Measurements from ENCODE around the gene NKIRAS1.
A peak's percentile ranks its signal among the peaks of the same experiment; 100 is the strongest.
"Not testable (repeated sequence)": the region's sequence is repeated elsewhere in the genome, so short reads cannot be mapped to it uniquely, and the experiment has no call there.

Gene NKIRAS1

DNA sequence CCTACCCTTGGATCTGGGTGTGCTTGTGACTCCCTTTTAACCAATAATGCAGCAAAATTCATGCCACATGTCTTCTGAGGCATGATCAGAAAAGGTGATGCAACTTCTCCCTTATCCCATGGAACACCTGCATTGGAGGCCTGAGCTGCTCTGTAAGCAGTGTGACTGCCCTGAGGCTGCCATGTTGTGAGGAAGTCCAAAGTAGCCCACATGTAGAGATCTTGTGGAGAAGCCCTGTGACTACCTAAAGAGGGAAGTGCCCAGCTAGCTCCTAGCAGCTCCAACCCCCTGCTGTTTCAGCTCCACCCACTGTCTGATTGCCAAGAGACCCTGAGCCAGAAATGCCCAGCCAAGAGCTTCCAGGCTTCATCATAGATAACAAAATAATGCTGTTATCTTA, 21.9 kb upstream of the NKIRAS1 start:
- no peak for DNase-seq

DNA sequence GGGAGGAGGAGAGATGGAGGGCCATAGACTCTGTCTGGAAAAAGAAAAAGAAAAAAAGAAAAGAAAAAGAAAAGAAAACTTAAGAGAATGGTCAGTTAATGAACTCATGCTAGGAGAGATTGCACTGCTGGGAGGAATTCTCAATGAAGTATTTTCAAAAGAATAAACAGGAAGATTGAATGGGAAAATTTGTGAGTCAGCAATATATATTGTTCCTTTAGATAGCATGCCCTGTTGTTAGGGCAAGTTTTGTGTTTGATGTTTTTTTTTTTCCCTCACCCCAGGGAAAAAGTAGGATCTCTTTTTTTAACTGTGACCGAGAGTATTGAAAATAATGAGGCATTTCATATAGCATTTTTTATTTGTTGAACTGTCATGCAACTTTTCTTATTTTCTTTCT, 20.5 kb upstream of the NKIRAS1 start:
- DNase-seq, result no peak

DNA sequence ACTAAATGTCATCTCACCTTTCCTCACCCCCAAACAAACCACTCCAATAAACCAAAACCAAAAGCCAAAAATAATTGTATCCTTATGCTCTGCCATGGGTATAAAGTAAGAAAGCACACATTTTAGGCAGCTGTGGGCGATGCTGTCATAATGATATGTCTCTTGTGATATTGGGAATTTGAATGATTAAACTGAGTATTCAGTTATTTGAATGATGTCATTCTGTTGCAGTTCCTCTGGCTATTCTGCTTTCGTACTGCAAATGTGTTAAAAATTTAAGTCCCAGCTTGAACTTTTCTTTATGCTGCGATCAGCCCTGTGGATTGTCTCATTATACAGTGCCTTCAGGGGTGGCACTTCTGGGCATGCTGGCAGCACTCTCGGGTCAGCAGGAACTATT, 17.5 kb upstream of the NKIRAS1 start:
- DNase-seq, result no peak

DNA sequence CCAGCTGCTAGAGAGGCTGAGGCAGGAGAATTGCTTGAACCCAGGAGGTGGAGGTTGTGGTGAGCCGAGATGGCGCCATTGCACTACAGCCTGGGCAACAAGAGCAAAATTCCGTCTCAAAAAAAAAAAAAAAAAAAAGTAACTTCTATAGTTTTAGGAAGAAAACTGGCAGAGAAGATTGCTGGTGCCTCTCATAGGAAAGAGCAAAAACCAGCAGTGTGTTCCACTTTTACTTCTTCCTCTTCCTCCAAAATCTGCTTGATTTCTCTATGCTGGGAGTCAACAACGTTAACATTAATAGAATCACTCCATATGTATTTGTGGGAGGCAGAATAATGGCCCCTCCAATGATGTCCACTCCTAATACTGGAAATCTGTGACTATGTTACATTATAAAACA, 15.8 kb upstream of the NKIRAS1 start:
- no peak for DNase-seq

DNA sequence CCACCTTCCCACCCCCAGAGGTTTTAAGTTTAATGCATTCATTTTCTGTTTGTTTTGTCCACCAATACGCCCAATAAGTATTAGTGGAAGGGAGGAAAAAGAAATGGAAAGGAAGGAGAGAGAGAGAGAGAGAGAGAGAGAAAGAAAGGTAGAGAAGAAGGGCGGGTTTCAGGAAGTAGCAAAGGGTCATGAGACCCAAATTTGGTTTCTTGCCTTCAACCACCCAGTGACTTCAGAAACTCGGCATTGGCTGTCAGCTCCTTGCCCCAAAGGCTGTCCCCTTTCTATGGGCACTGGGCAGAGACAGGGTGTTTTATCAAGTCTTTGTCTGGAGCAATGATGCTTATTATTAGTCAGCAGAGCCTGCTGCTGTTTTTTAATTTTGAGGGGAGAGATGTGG, 14.8 kb upstream of the NKIRAS1 start:
- no peak for DNase-seq

DNA sequence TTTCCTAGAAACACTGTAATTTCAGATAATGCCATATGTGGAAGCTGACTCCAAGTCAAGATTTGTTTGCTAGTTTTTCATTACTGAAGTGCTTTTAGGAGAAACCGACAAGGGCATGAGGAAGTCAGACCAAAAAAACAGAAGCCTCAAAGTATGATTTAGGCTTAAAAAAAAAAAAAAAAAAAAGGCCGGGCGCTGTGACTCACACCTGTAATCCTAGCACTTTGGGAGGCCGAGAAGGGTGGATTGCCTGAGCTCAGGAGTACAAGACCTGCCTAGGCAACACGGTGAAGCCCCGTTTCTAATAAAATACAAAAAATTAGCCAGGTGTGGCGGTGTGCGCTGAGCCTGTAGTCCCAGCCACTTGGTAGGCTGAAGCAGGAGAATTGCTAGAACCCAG, 11.7 kb upstream of the NKIRAS1 start:
- no peak for DNase-seq

DNA sequence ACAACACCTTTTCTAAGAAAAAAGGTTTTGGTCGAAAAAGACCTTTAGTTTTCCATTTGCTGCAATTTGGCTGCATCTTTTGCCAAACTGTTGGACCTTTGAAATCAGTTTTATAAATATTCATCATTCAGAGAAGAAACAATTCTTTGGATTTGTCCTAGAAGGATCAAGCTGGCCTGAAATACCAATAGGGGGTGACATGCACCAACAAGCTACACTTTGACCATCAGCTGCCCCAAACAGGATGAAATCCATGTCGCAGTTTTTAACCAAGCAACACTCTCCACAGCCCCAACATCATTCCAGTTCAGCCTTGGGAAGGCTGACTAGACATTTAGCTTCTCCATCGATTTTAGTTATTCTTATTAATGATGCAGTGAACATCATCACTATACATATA, 9.9 kb upstream of the NKIRAS1 start:
- DNase-seq, result no peak

DNA sequence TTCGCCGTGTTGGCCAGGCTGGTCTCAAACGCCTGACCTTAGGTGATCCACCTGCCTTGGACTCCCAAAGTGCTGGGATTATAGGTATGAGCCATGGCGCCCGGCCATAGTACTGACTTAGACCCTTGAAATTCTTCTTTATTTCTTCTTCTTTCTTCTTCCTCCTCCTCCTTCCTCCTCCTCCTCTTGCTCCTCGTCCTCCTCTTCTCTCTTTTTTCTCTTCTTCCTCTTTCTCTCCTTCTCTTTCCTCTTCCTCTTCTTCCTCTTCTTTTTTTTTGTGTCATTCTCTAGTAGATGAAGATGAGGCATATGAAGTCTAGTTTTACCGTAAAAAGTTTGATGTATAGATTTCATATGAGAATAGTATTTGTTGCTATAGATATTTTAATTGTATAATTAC, 9.5 kb upstream of the NKIRAS1 start:
- DNase-seq, result no peak

DNA sequence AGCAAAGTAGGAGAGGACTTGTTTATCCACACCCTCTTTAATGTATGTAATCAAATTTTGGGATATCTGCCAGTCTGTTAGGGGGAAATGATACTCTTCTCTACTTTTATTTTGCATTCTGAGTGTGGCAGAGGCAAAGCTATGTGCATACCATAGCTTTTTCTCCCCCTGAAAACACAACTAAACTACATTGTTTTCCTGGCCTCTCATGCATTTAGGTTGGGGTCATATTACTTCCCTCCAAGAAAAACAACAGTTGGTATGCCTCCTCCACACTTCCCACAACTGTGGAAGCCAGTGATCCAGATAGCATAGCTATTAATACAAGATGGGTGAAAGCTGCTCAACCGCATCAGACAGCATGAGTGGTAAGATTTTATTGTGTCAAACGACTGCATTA, 7.0 kb upstream of the NKIRAS1 start:
- DNase-seq, result no peak

DNA sequence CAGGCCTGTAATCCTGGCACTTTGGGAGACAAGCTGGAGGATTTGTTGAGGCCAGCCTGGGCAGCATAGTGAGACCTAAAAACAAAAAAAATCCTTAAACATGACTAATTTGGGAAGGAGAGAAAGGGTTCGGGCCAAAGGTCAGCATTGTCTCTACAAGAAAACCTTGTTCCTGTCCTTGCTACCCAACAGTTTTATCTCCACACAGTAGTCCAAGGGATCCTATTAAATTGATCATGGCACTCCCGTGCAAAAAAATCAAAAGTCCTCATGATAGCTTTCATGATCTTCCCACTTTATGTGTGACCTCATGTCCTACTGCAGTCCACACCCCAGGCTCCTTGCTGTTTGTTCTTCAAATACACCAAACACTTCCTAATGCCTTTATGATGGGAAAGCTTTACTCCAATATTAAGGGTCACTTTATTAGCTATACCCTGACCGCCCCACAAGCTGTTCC, 4.3 kb upstream of the NKIRAS1 start:
- no peak for DNase-seq

DNA sequence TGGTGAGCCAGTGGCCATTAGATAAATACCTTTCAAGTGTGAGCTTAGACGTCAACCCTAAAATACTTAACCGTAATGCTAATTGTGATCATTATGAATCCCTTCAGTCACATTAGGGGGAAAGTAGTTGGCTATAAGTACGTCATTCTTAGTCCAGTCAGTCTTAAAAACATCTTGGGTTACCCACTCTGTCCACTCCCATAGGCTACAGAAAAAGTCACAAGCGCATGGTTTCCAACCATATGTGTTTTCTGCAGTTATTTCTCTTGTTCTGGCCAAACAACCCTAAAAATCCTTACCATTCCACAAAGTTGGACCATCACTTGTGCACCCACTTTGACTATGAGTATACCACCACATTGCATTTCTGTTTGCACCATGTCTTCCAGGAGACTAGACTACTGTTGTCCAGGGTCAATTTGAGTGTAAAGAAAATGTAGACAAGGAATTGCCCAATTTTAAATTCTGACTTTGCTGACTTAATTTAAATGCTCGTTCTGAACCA, 3.4 kb upstream of the NKIRAS1 start:
- DNase-seq, result no peak

DNA sequence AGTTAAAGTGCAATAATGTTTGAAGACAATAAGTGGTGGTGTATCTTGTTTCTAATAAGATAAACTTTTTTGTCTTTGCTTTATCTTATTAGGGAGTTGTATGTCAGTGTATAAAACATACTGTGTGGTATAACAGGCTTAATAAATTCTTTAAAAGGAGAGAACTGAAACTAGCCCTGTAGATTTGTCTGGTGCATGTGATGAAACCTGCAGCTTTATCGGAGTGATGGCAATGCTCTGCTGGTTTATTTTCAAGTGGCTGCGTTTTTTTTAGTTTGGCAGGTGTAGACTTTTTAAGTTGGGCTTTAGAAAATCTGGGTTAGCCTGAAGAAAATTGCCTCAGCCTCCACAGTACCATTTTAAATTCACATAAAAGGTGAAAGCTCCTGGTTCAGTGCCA, 2.8 kb upstream of the NKIRAS1 start:
- no peak for DNase-seq

DNA sequence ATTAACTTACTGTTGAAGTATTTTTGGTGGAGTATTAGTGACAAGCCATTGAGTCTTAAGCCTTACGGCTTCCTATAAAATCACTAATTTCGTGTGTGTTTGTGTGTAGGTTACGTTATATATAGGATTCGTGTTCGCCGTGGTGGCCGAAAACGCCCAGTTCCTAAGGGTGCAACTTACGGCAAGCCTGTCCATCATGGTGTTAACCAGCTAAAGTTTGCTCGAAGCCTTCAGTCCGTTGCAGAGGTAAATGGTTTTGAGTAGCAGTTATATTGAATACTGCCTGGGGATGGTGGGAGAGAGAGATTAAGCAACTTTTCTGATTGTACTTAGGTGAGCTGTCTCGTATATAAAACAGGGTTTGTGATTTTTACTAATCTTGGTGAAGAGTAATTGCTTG, 1.5 kb upstream of the NKIRAS1 start:
- not testable (repeated sequence) for DNase-seq

DNA sequence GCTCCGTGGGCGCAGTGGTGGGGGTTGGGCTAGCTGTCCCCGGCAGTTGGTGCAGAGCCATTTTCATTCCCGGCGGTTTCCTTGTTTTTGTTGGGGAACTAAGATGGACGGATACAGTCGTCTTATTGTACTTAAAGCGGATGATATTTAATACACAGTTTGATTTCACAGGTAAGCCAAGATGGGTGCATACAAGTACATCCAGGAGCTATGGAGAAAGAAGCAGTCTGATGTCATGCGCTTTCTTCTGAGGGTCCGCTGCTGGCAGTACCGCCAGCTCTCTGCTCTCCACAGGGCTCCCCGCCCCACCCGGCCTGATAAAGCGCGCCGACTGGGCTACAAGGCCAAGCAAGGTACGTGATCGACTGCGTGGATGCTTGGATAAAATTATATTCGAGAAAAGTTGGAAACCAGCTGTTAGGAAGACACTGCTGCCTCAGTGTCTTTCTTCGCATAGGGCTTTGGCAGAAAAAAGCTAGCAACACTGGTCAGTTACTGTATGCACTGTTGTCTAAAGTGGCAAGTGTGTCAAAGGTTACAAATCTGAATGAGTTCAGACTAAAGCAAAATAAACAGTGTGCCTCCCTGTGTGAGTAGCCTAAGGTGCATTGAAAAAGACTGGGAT, 1.0 kb upstream of the NKIRAS1 start:
- peak; percentile 38 for DNase-seq

DNA sequence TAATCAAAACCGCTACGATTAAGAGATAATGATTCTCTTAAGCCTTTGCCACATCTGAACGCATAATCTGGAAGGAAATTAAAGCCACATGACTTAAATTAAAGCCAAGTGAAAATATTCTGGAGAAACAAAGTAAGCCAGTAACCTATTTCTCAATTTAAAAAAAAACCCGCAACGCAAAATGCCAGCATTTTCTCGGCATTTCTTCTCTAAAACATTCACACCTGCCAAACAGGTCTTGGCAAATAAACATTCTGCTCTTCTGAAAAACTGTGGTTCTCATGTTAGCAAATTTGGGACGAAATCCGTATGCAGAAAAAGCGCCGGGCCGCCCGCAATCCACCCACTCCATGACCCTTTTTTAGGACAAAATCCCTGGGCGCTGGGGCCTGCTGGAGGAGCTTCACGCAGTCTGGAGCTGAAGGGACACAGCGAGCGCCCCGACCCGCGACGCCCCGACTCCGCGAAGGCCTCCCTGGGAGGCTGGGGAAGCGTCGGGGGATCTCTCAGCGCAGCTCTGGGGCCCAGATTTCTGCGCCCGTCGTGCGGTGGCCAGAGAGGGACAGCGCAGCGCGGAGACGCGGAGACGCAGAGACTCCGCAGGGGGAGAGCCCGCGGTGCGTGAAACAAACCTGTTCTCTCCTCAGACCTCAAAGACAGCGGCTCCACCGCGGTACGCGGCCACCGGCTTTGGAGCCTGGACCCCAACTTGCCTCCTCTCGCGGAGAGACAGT, 471 bp downstream of the NKIRAS1 start:
- DNase-seq, result peak; percentile 62

DNA sequence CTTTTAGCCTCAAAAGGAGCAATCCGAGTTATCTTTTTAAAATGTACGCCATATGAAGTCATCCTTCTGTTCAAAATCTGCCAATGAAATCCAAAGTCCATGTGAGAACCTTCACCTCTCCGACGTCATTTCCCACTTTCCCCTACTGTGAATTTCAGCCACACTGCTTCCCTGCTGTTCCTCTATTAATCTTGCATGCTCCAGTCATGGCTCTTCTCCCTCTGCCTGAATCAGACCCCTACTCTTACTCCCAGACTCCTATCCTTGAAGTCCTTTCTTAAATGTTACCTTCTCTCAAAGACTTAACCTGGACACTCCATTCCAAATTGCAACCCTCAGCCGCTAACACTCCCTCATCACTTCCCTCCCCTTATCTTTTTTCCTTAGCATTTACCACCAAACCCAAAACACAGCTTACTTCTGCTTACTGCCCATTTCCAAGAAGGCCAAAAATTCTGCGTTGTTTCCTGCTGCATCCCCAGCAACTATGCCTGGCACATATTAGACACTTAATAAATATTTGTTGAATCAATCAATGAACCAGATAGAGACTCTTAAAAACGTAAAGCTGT, 1.2 kb downstream of the NKIRAS1 start:
- DNase-seq, result no peak

DNA sequence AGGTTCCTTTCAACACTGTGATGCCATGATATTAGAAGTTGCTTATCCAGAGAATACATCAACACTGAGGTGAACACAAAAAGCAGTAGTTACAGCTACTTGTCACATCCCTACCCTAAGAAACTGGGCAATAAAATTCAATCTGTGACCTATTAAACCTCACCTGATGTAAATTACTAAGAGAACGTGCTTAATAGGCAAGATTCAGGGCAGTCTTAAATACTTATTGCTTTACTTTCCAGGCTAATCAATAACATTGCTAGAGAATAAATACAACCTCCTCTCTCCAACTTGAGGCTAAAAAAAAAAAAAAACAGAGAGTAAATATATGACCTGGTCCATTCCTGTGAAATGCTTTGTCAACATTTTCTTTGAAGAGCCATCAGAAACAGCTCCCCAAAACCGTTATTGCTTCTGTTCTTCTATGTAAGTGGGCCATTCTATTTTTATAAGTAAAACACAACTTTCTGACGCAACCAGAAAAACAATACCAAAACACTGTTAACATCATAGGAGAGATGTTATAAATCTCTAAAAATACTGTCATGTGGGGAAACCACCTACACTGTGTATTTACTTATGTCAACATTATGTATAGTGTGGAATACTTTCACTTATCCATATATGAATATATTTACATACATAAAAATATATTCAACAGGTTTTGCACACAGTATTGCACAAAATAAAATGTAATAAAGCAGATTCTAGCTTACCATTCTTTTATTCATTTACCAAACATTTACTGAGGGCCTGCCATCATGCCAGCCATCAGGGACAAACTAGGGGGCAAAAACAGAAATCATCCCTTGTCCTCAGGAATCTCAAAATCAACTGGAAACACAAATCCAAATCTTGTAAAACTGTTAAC, 2.7 kb downstream of the NKIRAS1 start:
- peak; percentile 33 for DNase-seq

DNA sequence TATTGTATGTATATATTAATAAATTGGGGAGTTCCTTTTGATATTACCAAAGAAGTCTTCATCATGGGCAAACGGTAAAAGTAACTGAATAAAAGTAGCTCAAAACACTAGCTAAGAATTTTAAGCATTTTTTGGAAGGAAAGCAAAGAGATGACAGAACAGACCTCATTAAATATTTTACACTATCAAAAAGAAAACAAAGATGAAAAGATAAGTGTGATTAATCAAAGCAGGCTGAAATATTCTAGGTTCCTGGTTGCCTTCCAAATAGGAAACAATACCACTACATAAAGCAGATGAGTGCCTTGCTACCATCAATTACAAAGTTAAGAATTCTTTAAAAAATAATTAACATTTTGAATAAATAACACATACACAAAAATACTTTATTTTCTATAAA, 3.6 kb downstream of the NKIRAS1 start:
- DNase-seq, result no peak

DNA sequence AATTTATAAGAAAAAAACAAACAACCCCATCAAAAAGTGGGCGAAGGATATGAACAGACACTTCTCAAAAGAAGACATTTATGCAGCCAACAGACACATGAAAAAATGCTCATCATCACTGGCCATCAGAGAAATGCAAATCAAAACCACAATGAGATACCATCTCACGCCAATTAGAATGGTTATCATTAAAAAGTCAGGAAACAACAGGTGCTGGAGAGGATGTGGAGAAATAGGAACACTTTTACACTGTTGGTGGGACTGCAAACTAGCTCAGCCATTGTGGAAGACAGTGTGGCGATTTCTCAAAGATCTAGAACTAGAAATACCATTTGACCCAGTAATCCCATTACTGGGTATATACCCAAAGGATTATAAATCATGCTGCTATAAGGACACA, 4.5 kb downstream of the NKIRAS1 start:
- DNase-seq, result not testable (repeated sequence)

DNA sequence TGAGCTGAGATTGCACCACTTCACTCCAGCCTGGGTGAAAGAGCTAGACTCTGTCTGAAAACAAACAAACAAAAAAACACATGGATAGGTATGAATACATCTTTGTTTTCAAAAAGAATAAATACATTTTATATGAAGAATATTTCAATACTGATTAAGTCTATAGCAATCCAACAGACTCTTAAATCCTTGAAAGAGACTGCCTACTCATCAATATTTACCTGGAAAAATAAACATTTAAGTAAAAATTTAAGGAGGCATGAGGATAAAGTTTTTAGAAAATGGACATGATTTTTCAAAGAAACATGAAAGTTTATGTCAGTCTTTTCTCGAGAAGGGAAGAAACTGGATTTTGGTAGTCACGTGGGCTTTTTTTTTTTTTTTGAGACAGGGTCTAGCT, 5.4 kb downstream of the NKIRAS1 start:
- DNase-seq, result no peak

DNA sequence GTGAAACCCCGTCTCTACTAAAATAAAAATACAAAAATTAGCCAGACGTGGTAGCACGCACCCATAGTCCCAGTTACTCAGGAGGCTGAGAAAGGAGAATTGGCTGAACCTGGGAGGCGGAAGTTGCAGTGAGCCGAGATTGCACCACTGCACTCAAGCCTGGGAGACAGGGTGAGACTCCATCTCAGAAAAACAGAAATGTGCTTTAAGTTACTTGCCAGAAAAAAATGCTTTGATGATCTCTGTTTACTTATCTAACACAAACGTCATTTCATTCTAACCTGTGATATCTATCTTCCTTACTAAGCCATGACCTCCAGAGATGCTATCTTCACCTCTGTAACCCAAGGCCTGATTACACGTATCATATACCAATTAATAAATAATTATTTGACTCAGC, 7.4 kb downstream of the NKIRAS1 start:
- no peak for DNase-seq

DNA sequence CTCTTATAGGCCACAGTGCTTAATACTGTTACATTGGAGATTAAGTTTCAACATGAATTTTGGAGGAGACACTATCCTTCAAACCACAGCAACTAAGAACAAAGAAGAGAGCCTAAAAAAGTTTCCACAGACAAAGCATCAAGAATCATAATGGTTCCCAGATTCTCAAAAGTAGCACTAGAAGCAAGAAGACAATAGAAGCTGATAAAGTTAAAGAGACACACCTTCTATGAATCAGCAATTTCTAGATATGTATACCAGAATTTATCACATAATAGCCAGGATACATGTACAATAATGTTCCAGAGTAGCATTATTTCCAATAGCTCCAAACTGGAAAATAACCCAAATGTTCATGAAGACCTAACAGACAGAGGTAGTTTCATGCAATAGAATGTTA, 12.2 kb downstream of the NKIRAS1 start:
- no peak for DNase-seq

DNA sequence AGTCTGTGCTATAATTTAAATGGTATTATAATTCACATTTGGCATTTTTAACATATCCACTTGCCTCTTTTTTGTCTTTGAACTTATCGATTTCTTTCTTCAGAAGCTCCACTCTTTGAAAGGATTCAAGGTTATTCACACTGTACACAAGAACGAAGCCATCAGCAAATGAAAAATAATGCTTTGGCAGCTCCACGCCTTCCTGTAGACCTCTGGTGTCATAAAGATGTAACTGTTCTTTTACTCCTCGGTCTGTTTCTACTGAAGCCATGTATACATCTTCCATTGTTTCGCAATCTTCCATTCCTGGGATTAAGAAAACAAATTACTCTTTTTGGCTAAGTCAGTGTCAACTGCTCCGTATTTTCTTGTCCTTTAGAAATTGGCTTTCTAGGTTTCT, 16.0 kb downstream of the NKIRAS1 start:
- DNase-seq, result no peak
